Osteocyte (in vitro differentiated cells): ENCODE data around the gene ANKUB1. TPM values are rescaled to one million over a fixed set of nuclear protein-coding genes. Genes with fewer than 3 reads are reported as not detected.

Source experiments
- DNase-seq: peaks from one replicate; pipeline ENCODE4 v3.0.0; 2021; ENCODE audit warnings: mixed read lengths; ENCODE audit not compliant: unreplicated experiment; ENCODE audit errors: extremely low spot score
- H3K27ac Mint-ChIP-seq: one replicate; pipeline ENCODE4 v1.8.0; 2021; ENCODE audit warnings: mild to moderate bottlenecking, mixed read lengths; ENCODE audit not compliant: unreplicated experiment
- H3K27me3 Mint-ChIP-seq: one replicate; pipeline ENCODE4 v1.8.0; 2021; ENCODE audit warnings: mixed read lengths; ENCODE audit not compliant: unreplicated experiment
- H3K36me3 Mint-ChIP-seq: one replicate; pipeline ENCODE4 v1.8.0; 2021; ENCODE audit warnings: mixed read lengths; ENCODE audit not compliant: unreplicated experiment
- H3K4me1 Mint-ChIP-seq: one replicate; pipeline ENCODE4 v1.8.0; 2021; ENCODE audit warnings: mixed read lengths; ENCODE audit not compliant: unreplicated experiment
- H3K4me3 Mint-ChIP-seq: one replicate; pipeline ENCODE4 v1.8.0; 2021; ENCODE audit warnings: mild to moderate bottlenecking, moderate library complexity, mixed read lengths; ENCODE audit not compliant: unreplicated experiment
- H3K9me3 Mint-ChIP-seq: one replicate; pipeline ENCODE4 v1.8.0; 2021; ENCODE audit warnings: mixed read lengths; ENCODE audit not compliant: unreplicated experiment
- total RNA-seq: library from RNA; stranded (reverse); gene quantifications from 2 replicates; pipeline ENCODE4 v1.2.1, GENCODE V29; 2021
- TF ChIP-seq, protein P1 (sequence below): fragments of 200-600 bp; sonication (generic); IDR thresholded peaks from 2 replicates; pipeline ENCODE4 v1.5.0; 2021; ENCODE audit warnings: antibody characterized with exemption, mild to moderate bottlenecking, moderate library complexity

ANKUB1 gene
- total RNA-seq, 1 donor from 2014 or later, result not detected

DNA sequence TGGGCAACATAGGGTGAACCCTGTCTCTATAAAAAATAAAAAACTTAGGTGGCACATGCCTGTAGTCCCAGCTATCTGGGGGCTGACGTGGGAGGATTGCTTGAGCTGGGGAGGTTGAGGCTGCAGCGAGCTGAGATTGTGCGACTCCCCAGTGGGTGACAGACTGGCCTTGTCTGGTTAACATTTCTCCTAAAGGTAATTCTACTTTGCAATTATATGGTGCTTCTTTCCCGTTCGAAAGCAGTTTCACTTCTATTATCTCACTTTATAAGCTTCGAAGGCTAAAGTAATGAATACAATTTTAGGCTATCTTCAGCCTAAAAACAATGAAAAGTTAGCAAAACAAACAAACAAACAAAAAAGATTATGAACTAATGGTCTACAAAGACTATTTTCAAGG lies 75.4 kb downstream of the ANKUB1 start:
- H3K4me1 Mint-ChIP-seq, result no peaks in the 10 kb centered on the region
- no peak overlapping the region for H3K27ac Mint-ChIP-seq
- H3K27me3 Mint-ChIP-seq, result no peaks in the 10 kb centered on the region
- no peak overlapping the region for H3K4me3 Mint-ChIP-seq
- TF ChIP-seq, protein P1, sequence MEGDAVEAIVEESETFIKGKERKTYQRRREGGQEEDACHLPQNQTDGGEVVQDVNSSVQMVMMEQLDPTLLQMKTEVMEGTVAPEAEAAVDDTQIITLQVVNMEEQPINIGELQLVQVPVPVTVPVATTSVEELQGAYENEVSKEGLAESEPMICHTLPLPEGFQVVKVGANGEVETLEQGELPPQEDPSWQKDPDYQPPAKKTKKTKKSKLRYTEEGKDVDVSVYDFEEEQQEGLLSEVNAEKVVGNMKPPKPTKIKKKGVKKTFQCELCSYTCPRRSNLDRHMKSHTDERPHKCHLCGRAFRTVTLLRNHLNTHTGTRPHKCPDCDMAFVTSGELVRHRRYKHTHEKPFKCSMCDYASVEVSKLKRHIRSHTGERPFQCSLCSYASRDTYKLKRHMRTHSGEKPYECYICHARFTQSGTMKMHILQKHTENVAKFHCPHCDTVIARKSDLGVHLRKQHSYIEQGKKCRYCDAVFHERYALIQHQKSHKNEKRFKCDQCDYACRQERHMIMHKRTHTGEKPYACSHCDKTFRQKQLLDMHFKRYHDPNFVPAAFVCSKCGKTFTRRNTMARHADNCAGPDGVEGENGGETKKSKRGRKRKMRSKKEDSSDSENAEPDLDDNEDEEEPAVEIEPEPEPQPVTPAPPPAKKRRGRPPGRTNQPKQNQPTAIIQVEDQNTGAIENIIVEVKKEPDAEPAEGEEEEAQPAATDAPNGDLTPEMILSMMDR, result no peak
- DNase-seq, result no peak
- H3K36me3 Mint-ChIP-seq, result peaks cover 6% of the 10 kb centered on the region
- H3K9me3 Mint-ChIP-seq, result peaks cover 13% of the 10 kb centered on the region

DNA sequence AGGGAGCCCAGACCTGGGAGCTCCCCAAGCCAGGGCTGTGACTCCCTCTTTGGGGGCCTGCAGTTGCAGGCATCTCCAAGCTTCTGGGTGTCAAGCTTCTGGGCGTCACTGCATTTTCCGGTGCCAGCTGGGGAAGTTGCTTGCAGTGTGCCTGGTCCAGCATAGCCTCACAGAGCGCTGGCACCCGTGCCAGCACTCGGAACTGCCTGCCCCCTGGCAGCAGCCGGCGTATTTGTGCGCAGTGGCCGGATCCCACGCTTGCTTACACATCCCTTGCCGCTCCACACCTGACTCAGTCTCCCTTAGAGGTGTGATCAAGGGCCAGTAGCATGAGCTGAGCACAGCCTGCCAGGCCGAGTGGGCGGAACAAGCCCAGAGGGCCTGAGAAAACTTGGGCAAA lies 77.1 kb downstream of the ANKUB1 start:
- Mint-ChIP-seq H3K36me3 (no peaks in the 10 kb centered on the region), H3K4me3 (no peak overlapping the region), H3K27me3 (no peaks in the 10 kb centered on the region), H3K9me3 (no peaks in the 10 kb centered on the region), H3K4me1 (no peaks in the 10 kb centered on the region), H3K27ac (no peak overlapping the region)
- no peak for DNase-seq
- TF ChIP-seq, protein P1, result no peak

GRCh38 chr3:149713730-149714654 lies 78.4 kb downstream of the ANKUB1 start:
- Mint-ChIP-seq H3K27me3 (no peaks in the 10 kb centered on the region), H3K4me1 (no peaks in the 10 kb centered on the region), H3K9me3 (no peaks in the 10 kb centered on the region), H3K27ac (no peak overlapping the region), H3K36me3 (no peaks in the 10 kb centered on the region), H3K4me3 (no peak overlapping the region)
- no peak for DNase-seq
- TF ChIP-seq, protein P1, result no peak

Other genes starting within 250 kb of the ANKUB1 start
- gene WWTR1, start 134.5 kb downstream of the ANKUB1 start, total RNA-seq, result 116 and 120 TPM in 2 replicates
- 49.7 and 53.5 TPM in 2 replicates for gene COMMD2, start 40.1 kb downstream of the ANKUB1 start, total RNA-seq
- gene RNF13, start 20.7 kb upstream of the ANKUB1 start, total RNA-seq, result 45.1 and 61.4 TPM in 2 replicates
- 429 and 447 TPM in 2 replicates for gene PFN2, start 178.3 kb upstream of the ANKUB1 start, total RNA-seq